ENCODE measurements around the gene PSMC2. TPM values are rescaled to one million over a fixed set of nuclear protein-coding genes. Genes with fewer than 3 reads are reported as not detected.

Gene PSMC2
- total and polyA plus RNA-seq, 2 of the 4 experiments (the other 2 are of a cell fraction) = 184 to 311 TPM

GRCh38 chr7:103387242-103387641 lies 39.8 kb downstream of the PSMC2 start:
- intact Hi-C loops (cut with micrococcal nuclease) (no loop called here), dilution Hi-C loops (cut with HindIII; ENCODE audit: low sequenced_read_pairs, unreplicated experiment) (no loop called here), in situ Hi-C loops (cut with MboI; ENCODE audit: low sequenced_read_pairs) (no loop called here)
- BruUV-seq (replicated peaks) = no TSS peak
- peaks cover 5% of the 10 kb centered on the region for H3K27me3 ChIP-seq (ENCODE audit: control insufficient read depth, insufficient read depth, low read length)
- no peak overlapping the region for H3K18ac ChIP-seq (ENCODE audit: low read depth, low read length)
- H4K5ac ChIP-seq (ENCODE audit: low read depth, low read length) = no peak overlapping the region
- no peak overlapping the region for H2BK5ac ChIP-seq (ENCODE audit: low read depth, low read length, poor library complexity, severe bottlenecking)
- no peak overlapping the region for H2BK20ac ChIP-seq (ENCODE audit: low read depth, low read length)
- H2BK15ac ChIP-seq (ENCODE audit: low read depth, low read length) = no peak overlapping the region
- POLR2A ChIA-PET (ENCODE audit: unreplicated experiment) = no interaction called here
- no peak overlapping the region for H3K9ac ChIP-seq (ENCODE audit: low read depth, low read length)
- DNase-seq (no peak), ATAC-seq (ENCODE audit: low read depth) (no peak)
- no peak overlapping the region for H3K14ac ChIP-seq (replicated peaks; ENCODE audit: low read depth, low read length)
- no CpG with 5 or more reads among the region's 1 CpG for WGBS, 2 experiments (ENCODE audit: extremely low coverage in 2 of 2, insufficient read length in 1 of 2)
- no peaks in the 10 kb centered on the region for H3K79me1 ChIP-seq (ENCODE audit: low read depth in 1 of 2, low read length in 2 of 2)
- no peak overlapping the region for H3K4ac ChIP-seq (ENCODE audit: low read depth, low read length)
- no peak overlapping the region for H3K27ac ChIP-seq (ENCODE audit: insufficient read depth, low read length)
- H3K4me1 ChIP-seq (ENCODE audit: control insufficient read depth, insufficient read depth, low read length) = no peaks in the 10 kb centered on the region
- no peak for TF ChIP-seq BHLHE40 (IDR thresholded peaks at IDR 0.05; ENCODE audit: low read depth, low read length)
- TF ChIP-seq MXI1 (IDR thresholded peaks at IDR 0.05; ENCODE audit: borderline replicate concordance, low read depth, low read length) = no peak
- no peak for TF ChIP-seq USF2 (IDR thresholded peaks at IDR 0.05; ENCODE audit: low read depth, low read length)
- no peak for TF ChIP-seq RCOR1 (IDR thresholded peaks at IDR 0.05; ENCODE audit: insufficient replicate concordance, low read length)
- TF ChIP-seq CHD1 (IDR thresholded peaks at IDR 0.05; ENCODE audit: low read depth, low read length) = no peak
- TF ChIP-seq FOS (IDR thresholded peaks at IDR 0.05; ENCODE audit: low read depth, low read length) = no peak
- no peak for TF ChIP-seq RFX5 (IDR thresholded peaks at IDR 0.05; ENCODE audit: low read depth, low read length)
- TF ChIP-seq MAZ (IDR thresholded peaks at IDR 0.05; ENCODE audit: borderline replicate concordance, low read depth, low read length) = no peak
- no peak for TF ChIP-seq ELK1 (IDR thresholded peaks at IDR 0.05; ENCODE audit: borderline replicate concordance, low read depth, low read length)
- TF ChIP-seq POLR2A (IDR thresholded peaks at IDR 0.05; ENCODE audit: low read depth, low read length) = no peak
- TF ChIP-seq SMC3 (IDR thresholded peaks at IDR 0.05; ENCODE audit: low read depth, low read length) = no peak
- TF ChIP-seq CEBPB (IDR thresholded peaks at IDR 0.05; ENCODE audit: low read depth, low read length) = no peak
- TF ChIP-seq NFE2L2 (IDR thresholded peaks at IDR 0.05; ENCODE audit: low read depth, low read length) = no peak
- CTCF ChIA-PET = no interaction called here
- H3K9me1 ChIP-seq (ENCODE audit: insufficient read depth, low read length) = no peaks in the 10 kb centered on the region
- H4K8ac ChIP-seq (ENCODE audit: low read depth in 2 of 2, low read length in 2 of 2) = no peak overlapping the region
- H3K4me2 ChIP-seq (ENCODE audit: low read depth, low read length) = no peak overlapping the region
- H4K91ac ChIP-seq (ENCODE audit: insufficient read depth, low read depth, low read length) = no peak overlapping the region
- no peaks in the 10 kb centered on the region for H3K36me3 ChIP-seq (ENCODE audit: control insufficient read depth, insufficient read depth, low read length)
- no peak overlapping the region for H2AK9ac ChIP-seq (replicated peaks; ENCODE audit: low read depth, low read length, poor library complexity)
- H3K56ac ChIP-seq (ENCODE audit: extremely low read depth, insufficient read depth, low read length) = no peak overlapping the region
- no peak overlapping the region for H2BK120ac ChIP-seq (ENCODE audit: low read depth, low read length)
- H3K4me3 ChIP-seq (ENCODE audit: insufficient read depth, low read depth, low read length) = no peak overlapping the region
- no peak overlapping the region for H2AFZ ChIP-seq (replicated peaks; ENCODE audit: low read length, poor library complexity)
- H4K20me1 ChIP-seq (ENCODE audit: insufficient read depth, low read length) = no peaks in the 10 kb centered on the region
- H3K9me3 ChIP-seq (ENCODE audit: control insufficient read depth, insufficient read depth, low read length) = no peaks in the 10 kb centered on the region
- H2AK5ac ChIP-seq (ENCODE audit: low read depth, low read length) = no peak overlapping the region
- H3K23ac ChIP-seq (ENCODE audit: low read depth, low read length) = no peak overlapping the region

Measured in IMR-90 (cell line).